HG03521 (cell line): ENCODE results near the gene ADGRE2.
"Not testable (repeated sequence)": the region's sequence is repeated elsewhere in the genome, so short reads cannot be mapped to it uniquely, and the experiment has no call there.

Experiments used
- ATAC-seq: cut with Tn5 transposase; IDR thresholded peaks from one replicate; pipeline ENCODE4 v1.9.1; 2021; ENCODE audit warnings: mild to moderate bottlenecking, moderate library complexity; ENCODE audit not compliant: unreplicated experiment

Gene ADGRE2

DNA sequence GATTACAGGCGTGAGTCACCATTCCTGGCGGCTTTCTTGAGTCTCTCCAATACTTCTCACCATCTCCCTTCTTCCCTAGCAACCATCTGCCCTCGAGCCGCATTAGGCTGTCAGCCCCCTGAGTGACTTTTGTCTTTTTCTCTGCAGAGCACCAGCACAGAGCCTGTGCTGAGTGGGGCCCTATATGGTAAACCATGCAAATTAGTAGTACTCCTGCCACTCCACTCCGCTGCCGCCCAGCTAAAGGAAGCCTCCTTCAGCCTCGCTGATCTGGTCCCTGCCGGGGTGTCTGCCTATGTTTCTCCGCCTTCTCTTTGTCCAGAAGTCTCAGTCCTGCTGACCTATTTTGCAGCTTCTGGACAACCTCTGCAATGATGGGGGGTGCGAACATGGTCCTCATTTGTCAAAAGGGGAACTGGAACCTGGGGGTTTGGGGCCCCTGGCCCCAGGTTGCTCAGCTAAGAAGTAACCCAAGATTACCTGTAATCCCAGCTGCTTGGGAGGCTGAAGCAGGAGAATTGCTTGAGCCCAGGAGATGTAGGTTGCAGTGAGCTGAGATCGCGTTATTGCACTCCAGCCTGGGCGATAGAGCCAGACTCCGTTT is 2.4 kb upstream of the ADGRE2 start:
- ATAC-seq: not testable (repeated sequence)

DNA sequence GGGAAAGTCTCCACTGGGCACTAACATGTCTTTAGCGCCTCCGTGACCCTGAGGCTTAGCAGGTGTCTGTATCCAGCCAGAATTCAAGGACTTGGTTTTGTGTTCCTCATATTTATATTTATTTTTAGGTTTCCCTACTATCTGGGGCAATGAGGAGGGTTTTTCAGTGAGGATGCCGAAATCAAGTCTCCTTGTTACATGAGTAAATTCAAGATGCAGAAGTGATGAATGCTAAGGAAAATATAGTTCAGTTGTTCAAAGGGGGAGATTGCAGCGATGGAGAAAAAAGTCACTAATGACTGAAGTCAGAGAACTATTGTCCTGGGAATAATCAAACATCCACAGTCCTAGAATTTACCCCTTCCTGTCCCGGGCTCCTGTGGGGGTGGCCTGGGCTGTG is 791 bp upstream of the ADGRE2 start:
- ATAC-seq: no peak

DNA sequence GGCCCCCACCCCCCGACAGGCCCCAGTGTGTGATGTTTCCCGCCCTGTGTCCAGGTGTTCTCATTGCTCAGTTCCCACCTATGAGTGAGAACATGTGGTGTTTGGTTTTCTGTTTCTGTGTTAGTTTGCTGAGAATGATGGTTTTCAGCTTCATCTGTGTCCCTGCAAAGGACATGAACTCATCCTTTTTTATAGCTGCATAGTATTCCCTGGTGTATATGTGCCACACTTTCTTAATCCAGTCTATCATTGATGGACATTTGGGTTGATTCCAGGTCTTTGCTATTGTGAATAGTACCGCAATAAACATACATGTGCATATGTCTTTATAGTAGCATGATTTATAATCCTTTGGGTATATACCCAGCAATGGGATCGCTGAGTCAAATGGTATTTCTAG is 715 bp downstream of the ADGRE2 start:
- ATAC-seq: not testable (repeated sequence)

DNA sequence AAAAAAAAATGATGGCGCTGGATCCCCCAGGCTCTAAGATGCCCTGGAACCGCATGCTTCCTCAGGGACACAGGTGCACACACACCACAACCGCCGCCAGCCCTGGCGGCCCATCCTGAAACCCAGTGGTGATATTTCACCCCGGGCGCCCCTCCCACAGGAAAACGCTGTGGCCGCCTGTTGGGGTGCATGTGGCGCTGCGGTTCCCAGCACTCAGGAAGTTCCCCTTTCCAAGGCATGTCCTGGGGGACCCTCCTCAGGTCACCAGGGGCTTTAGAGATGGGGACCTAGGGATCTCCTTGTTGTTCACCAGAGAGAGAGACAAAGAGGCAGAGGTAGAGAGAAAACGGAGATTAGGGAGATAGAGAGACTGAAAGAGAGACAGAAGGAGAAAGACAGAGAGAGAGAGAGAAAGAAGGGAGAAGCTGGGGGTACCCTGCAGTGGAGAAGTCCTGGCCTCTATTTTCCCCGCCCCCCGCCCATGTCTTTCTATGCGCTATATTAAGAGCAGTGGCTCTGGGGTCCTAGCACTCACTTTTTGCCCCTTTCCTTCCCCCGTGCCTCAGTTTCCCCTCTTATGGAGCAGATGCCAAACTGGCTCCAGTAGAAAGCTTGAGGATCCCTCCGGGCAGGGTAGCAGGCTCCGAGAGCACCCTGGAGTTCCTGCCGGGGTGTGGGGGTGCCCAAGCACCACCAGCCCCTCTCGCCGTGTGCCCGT is 2.3 kb downstream of the ADGRE2 start:
- ATAC-seq: no peak

DNA sequence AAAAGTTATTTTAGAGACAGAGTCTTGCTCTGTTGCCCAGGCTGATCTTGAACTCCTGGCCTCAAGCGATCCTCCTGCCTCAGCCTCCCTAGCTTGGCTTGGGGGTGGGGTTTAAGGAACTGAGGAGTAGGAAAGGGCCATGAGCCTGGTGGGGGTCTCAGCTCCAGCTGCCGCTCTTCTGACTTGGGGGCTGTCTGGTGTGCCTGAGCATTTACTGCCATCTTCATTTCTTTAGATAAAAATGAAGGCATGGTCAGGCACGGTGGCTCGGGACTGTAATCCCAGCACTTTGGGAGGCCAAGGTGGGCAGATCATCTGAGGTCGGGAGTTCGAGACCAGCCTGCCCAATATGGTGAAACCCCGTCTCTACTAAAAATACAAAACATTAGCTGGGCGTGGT is 3.0 kb downstream of the ADGRE2 start:
- not testable (repeated sequence) for ATAC-seq

DNA sequence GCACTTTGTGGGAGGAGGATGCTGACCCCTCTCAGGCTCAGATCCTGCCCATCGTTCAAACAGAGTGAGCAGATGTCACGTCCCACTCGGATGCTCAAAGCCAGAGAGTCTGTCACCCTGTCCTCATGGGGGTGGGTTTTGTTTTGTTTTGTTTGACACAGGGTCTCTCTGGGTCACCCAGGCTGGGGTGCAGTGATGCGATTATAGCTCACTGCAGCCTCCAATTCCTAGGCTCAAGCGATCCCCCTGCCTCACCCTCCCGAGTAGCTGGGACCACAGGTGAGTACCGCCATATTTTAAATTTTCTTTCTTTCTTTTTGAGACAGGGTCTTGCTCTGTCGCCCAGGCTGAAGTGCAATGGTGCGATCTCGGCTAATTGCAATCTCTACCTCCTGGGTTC is 4.0 kb downstream of the ADGRE2 start:
- no peak for ATAC-seq

DNA sequence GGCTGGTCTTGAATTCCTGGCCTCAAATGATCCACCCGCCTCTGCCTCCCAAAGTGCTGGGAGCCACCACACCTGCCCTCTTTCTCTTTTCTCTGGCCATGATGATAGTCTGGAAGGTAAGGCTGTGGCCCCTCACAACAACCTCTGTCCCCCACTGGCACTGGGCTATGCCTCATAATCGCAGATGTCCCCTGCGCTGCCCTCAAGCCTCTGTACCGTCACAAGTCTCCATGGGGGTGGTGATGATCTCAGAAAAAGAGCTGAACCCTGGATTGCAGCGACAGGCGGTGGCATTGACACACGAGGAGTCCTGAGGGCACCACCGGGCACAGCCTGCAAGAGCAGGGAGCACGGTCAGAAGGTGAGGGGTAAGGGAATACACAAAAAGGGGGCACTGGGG is 4.6 kb downstream of the ADGRE2 start:
- not testable (repeated sequence) for ATAC-seq

DNA sequence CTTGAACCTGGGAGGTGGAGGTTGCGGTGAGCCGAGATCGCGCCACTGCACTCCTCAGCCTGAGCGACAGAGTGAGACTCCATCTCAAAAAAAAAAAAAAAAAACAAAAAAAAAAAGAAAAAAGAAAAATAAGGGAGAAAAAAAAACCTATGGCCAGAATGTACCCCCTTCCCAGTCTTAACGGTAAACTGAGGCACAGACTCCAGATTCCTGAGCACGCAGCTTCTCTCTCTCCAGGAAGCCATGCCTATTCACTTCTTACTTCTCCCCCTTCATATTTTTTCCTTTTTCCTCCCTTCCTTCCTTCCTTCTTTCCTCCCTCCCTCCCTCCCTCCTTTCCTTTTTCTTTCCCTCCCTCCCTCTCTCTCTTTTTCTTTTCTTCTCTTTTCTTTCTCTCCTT is 5.4 kb downstream of the ADGRE2 start:
- ATAC-seq: no peak

DNA sequence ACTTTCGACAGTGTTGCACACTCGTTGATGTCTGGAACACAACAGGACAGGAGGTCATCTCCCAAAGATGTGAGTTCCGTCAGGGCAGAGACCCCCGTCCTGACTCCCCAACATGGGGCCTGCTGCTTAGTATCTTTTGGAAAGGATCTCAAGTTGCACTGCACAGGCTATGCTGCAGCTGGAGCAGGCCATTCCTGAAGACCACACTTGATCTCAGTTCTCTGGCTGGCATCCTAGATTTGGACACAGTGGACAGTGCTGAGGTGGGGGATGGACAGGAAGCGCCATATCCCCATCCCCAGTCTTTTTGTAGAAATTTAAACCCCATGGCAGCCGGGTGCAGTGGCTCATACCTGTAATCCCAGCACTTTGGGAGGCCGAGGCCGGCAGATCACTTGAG is 5.9 kb downstream of the ADGRE2 start:
- no peak for ATAC-seq

DNA sequence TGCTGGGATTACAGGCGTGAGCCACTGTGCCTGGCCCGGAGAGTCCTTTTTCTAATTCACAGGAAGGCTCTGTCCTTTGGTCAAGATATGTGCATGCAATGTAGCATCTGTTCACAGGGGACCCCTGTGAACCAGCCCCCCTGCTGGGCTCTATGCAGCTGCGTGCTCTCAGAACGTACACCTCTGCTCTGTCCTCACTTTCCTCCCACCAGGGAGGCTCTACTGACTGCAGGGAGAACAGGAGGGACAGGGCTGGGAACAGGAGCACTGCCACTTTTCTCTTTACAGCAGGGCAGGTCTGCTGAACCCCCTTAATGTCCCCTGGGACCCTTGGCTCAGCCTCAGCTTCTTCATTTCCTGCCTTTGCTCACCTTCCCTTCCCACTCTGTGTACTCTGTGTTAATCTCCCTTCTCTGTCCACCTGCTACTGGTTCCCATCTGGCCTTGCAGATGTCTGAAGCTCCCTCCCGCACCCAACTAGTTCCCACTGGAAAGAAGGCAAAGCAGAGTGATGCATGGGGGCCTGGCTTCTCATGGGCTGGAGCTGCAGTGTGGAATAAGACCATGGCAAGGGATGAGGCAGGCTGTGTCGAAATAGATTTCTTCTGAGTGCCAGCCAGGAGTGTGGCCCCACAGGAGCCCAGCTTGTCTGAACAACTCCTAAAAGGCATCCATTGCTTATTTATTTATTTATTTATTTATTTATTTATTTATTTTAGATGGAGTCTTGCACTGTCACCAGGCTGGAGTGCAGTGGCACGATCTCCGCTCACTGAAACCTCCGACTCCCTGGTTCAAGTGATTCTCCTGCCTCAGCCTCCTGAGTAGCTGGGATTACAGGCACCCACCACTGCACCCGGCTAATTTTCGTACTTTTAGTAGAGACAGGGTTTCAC is 7.2 kb downstream of the ADGRE2 start:
- no peak for ATAC-seq

DNA sequence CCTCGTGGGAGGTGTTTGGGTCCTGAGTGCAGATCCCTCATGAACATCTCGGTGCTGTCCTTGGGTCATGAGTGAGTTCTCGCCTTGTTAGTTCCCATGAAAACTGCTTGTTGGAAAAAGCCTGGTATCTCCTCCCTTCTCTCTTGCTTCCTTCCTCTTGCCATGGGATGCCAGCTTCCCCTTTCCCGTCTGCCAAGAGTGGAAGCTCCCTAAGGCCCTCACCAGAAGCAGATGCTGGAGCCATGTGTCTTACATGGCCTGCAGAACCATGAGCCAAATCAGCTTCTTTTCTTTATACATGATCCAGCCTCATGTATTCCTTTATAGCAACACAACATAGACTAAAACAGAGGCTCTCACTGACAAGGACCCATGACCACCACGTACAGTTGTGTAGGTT is 8.2 kb downstream of the ADGRE2 start:
- no peak for ATAC-seq

DNA sequence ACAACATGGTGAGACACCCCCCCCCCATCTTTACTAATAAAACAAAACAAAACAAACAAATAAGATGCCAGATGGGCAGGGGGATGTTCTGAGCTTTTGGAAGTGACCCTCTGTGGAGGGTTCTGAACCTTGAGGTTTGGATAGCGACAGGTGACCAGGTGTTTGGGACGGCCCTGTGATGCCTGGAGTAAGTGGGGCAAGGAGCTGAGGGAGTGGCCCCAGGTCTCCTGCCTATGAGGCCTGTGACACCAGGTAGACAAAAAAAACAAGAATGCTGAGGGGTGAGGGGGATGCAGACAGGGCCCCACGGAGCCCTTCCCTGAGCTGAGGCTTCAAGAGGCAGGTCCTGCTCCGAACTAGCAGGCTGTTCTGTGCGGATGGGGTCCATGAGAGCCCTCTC is 9.2 kb downstream of the ADGRE2 start:
- ATAC-seq: no peak

DNA sequence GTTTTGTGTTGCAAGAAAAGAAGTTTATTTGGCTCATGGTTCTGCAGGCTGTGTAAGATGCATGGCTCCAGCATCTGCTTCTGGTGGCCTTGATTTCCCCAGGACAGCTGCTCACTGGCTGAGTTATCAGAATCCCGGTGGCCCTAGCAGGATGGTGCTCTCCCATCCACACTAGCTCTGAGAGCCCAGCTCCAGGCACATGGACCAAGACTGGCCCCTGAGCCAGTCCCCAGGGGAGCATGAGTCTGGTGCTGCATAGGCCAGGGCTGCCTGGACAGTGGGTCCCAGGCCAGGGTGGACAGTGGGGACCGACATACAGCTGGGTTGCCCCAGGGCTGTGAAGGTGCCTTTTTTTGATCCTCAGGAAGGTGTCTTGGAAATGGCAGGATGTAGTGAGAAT is 10.4 kb downstream of the ADGRE2 start:
- ATAC-seq: no peak

DNA sequence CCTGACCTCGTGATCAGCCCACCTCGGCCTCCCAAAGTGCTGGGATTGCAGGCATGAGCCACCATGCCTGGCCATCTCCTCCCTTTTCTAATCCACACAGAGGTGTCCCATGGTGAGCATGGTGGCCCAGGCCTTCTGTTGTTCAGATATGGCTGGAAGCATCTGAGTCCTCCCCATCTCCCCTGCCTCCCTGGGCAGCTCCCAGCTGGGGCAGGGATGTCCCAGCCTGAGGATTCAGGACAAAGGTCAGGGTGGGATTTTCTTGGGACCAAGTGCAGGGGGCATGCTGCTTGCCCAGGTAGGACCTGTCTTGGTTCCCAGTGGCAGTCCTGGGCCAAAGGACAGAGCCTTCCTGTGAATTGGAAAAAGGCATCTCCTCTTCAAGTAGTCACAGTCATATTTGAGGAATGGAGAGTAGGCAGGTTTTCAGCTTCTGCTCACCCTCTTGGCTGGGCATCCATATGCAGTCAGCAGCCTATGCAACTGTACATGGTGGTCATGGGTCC is 10.8 kb downstream of the ADGRE2 start:
- no peak for ATAC-seq

DNA sequence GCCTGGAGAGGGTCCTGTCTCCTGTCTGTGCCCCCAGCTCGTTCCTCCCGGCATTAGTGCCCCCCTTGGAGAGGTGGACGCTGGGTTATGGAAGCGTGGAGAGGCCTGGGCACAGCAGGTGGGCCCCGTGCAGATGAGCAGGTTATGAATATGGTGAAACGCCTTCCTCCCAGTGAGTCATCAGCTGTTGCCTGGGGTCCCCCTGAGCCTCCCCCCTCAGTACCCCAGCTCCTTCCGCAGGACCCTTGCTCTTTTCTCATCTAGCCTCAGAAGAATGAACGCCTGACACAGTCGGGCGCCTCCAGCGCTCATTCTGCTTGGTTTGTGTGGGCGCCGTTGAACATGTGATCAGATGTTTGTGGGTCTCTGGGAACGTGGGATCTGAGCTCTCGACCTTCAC is 12.5 kb downstream of the ADGRE2 start:
- not testable (repeated sequence) for ATAC-seq

DNA sequence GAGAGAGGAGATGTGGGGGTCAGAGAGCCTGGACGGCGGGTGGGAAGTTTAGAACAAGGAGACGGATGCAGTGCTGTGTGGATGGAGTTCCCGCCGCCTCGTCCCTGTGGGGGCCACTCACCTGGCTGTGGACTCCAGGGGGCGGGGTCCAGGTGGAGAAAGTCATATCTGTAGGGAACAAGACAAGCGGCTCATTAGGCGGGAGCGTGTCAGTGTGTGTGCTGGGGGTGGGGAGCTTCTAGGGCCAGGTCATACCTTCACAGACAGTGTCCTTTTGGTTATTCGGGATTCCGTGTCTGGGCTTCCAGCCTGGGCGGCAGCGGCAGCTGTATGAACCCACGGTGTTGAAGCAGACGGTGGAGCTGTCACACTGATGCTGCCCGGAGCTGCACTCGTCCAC is 13.0 kb downstream of the ADGRE2 start:
- ATAC-seq: not testable (repeated sequence)

DNA sequence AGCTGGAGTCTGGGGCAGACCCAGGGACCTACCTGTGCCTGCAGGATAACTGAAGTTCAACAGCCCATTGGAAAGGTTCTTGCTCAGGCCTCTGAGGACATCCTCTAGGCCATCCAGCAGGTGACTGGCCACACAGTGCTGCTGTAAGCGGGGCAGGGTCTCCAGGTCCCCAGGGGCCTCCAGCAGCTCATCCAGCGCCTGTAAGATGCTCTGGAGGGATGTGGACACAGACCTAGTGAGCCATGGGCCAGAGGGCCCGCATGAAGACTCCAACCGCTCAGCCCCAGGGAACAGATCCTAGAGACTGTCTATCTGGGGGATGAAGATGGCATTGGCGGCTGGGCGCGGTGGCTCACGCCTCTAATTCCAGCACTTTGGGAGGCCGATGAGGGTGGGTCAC is 14.0 kb downstream of the ADGRE2 start:
- no peak for ATAC-seq

DNA sequence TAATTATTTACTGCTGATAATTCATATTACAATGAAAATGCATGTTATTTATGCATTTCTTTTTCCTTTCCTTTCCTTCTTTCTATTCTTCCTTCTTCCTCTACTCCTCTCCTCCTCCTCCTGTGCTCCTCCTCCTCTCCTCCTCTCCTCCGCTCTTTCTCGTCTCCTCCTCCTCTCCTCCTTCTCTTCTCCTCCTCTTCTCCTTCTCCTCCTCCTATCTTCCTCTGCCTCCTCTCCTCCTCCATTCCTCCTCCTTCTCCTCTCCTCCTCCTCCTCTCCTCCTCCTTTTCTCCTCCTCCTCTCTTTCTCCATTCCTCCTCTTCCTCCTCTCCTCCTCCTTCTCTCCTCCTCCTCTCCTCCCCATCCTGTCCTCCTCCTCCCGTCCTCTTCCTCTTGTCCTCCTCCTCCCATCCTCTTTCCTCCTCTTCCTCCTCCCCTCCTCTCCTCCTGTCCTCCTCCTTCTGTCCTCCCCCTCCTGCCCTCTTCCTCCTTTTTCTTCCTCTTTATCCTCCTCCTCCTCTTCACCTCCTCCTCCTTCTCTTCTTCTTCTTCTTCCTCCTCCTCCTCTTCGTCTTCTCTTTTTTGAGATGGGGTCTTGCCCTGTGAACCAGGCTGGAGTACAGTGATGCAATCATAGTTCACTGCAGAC is 14.7 kb downstream of the ADGRE2 start:
- no peak for ATAC-seq

DNA sequence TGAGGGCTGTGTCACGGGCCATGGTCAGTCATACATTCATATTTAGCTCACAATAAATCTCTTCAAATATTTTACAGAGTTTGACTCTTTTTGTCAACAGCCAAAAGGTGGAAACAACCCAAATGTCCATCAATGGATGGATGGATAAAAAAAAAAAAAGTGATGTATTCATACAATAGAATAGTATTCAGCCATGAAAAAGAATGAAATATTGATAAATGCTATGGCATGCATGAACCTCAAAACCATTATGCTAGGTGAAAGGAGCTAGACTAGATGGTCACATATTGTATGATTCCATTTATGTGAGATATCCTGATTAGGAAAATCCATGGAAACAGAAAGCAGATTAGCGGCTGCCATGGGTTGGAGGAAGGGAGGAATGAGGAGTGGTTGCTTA is 16.2 kb downstream of the ADGRE2 start:
- ATAC-seq: no peak

DNA sequence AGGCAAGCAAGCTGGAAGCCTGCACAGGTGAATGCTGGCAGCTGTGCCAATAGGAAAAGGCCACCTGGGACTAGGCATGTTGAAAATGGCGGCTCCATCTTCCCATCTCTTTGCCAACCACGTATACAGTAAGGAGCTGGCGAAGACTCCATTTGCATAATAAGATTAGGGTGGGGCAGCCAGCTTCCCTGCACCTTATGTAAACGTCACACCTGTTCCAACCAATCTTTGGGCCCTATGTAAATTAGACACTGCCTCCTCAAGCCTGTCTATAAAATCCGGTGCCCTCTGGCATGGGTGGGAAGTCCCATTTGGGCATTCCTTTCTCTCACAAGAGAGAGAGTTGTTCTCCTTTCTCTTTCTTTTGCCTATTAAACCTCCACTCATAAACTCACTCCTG is 16.8 kb downstream of the ADGRE2 start:
- ATAC-seq: no peak

DNA sequence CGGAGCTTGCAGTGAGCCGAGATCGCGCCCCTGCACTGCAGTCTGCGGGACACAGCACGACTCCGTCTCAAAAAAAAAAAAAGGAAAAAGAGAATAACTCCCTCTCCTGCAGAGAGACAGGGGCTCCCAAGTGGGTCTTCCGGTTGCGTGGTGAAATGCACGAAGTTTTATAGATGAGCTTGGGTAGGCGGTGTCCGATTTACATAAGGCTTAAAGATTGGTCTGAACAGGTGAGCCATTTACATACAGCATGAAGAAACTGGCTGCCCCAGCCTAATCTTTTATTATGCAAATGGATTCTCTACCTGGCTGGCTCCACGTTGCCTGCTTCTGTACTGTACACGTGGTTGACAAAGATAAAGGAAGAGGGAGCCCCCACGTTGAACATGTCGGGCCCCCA is 19.5 kb downstream of the ADGRE2 start:
- ATAC-seq: no peak
